LNCAP (cell line): ENCODE data around the gene MFSD6.

ENCODE experiments used
- TF ChIP-seq, protein P1 (sequence below): fragments of 450-650 bp; IDR thresholded peaks from 2 replicates; pipeline ENCODE4 v1.5.1; 2017; ENCODE audit warnings: mild to moderate bottlenecking

MFSD6 gene

DNA sequence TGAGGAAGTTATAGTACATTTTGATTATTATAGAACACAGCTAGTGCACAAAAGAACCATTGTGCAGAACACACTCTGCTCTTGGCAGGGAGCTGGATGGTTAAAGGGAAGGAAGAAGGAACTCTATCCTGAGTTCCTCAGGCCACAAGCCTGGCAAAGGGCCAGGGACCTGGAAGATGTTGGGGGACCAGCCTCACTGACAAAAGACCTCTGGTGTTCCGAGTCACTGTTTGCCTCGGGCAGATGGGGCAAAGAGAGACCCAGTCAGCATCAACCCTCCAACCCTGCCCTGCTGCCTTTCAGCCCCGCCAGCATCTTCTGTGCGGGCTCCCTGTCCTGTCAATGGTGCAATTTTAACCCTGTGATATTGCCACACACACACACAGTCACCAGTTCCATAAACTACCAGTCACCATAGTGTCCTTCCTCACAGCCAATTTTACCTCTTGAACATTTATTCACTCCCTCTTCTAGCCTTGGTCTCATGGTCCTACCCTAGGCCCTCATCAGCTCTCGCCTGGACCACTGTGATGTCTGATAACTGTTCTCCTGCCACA is 104.5 kb downstream of the MFSD6 start:
- TF ChIP-seq, protein P1, sequence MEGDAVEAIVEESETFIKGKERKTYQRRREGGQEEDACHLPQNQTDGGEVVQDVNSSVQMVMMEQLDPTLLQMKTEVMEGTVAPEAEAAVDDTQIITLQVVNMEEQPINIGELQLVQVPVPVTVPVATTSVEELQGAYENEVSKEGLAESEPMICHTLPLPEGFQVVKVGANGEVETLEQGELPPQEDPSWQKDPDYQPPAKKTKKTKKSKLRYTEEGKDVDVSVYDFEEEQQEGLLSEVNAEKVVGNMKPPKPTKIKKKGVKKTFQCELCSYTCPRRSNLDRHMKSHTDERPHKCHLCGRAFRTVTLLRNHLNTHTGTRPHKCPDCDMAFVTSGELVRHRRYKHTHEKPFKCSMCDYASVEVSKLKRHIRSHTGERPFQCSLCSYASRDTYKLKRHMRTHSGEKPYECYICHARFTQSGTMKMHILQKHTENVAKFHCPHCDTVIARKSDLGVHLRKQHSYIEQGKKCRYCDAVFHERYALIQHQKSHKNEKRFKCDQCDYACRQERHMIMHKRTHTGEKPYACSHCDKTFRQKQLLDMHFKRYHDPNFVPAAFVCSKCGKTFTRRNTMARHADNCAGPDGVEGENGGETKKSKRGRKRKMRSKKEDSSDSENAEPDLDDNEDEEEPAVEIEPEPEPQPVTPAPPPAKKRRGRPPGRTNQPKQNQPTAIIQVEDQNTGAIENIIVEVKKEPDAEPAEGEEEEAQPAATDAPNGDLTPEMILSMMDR = no peak

GRCh38 chr2:190513877-190514276 is 105.7 kb downstream of the MFSD6 start:
- TF ChIP-seq, protein P1 = no peak

DNA sequence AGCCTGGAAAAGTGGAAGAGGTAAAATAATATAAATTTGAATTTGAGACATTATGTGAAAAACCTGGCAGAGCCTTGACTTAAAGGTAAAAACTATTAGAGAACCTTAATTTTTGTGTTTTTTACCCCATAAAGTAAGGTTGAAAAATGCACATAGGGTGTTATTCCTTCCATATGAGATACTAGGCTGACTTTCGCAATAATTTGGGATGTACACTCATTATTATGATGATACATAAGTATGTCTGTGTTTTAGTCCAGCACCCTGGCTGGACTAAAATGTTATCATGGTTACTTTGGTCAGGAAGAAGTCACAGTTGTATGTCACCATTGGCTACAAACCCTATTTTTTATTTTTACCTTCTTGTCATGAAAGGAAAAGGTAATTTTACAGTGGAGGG is 106.5 kb downstream of the MFSD6 start:
- TF ChIP-seq, protein P1 = no peak

GRCh38 chr2:190515687-190516086 is 107.5 kb downstream of the MFSD6 start:
- TF ChIP-seq, protein P1 = no peak

DNA sequence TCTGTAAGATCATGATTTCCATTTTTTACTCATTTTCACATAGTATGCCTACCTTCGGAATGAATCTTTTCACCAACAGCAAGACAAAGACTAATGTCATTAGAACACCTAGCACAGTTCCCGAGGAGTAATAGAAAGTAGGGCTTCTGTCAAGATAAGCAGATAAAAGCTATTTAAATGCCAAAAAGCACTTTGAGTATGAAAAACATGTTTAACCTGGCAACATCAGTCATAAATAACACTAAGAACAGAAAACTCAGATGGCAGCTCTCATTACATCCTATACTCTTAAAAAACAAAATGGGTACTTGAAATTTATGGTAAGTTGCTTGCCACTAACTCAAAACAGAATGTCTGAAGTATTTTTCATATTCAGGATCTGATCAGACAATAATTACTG is 109.3 kb downstream of the MFSD6 start:
- TF ChIP-seq, protein P1 = no peak

DNA sequence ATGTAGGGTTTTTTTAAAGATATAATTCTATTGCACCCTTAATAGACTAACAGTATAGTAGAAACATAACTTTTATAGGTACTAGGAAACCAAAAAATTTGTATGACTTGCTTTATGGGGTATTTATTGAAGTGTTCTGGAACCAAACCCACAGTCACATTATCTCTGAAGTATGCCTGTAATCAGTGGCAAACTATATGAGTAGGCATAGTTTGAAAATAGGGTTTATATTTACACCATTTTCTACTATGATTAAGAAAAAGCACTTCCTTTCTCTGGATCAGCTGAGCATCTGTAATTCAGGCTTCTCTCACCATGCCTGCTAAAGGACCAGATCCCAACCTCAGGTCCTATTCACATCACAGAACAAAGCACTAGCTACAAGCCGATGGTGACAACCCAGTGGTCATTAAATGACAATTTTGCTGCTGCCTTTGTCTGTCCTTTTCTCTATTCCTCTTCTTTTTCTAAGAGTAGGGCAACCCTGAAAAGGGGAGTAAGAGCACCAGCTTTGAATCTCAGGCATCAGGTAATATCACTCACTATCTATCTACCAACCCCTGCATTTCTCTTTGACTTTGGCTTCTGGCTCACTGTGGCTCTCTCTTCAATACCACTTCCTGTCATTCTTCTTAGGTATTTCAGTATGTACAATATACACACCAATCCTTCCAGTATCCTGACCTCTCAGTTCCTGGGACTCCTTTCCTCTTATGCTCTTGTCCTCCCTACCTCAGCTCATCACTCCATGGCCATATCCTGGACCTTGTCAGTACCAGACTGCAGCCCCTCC is 112.0 kb downstream of the MFSD6 start:
- TF ChIP-seq, protein P1 = no peak

GRCh38 chr2:190524928-190525327 is 116.8 kb downstream of the MFSD6 start:
- TF ChIP-seq, protein P1 = no peak
